Ascending aorta (tissue), 2 donors: ENCODE results near the gene ZNF714. TPM values are rescaled to one million over a fixed set of nuclear protein-coding genes. Genes with fewer than 3 reads are reported as not detected.
"Not testable (repeated sequence)": the region's sequence is repeated elsewhere in the genome, so short reads cannot be mapped to it uniquely, and the experiment has no call there.

Experiments used
- DNase-seq, 2 donors: peaks; one replicate each; pipeline ENCODE4 v3.0.0-alpha.2; 2019; ENCODE audit warnings: low spot score in 2 of 2
- H3K27ac ChIP-seq, 2 donors: fragments of 200-600 bp; sonication (generic); one replicate each; pipeline ENCODE4 v1.5.1; 2016 to 2017; ENCODE audit warnings: mild to moderate bottlenecking in 1 of 2
- H3K27me3 ChIP-seq: fragments of 200-600 bp; sonication (generic); one replicate; pipeline ENCODE4 v1.5.1; 2017
- H3K36me3 ChIP-seq, 2 donors: fragments of 200-600 bp; sonication (generic); one replicate each; pipeline ENCODE4 v1.5.1; 2016
- H3K4me1 ChIP-seq, 2 donors: fragments of 200-600 bp; sonication (generic); one replicate each; pipeline ENCODE4 v1.5.1; 2016 to 2017; ENCODE audit warnings: mild to moderate bottlenecking in 1 of 2
- H3K4me3 ChIP-seq, 2 donors: fragments of 200-600 bp; sonication (generic); one replicate each; pipeline ENCODE4 v1.5.1; 2016 to 2017; ENCODE audit warnings: mild to moderate bottlenecking in 1 of 2
- H3K9me3 ChIP-seq, 2 donors: fragments of 200-600 bp; sonication (generic); one replicate each; pipeline ENCODE4 v1.5.1; 2016
- CTCF ChIP-seq, 3 experiments: fragments of 200-600 bp in 2 of 3; fragments of 450-650 bp in 1 of 3; sonication (generic) in 2 of 3; IDR thresholded peaks; one replicate each; pipeline ENCODE4 v1.5.1; 2016 to 2019; ENCODE audit warnings: antibody characterized with exemption in 3 of 3, mild to moderate bottlenecking in 1 of 3, moderate library complexity in 1 of 3
- intact Hi-C: fragments of 100-400 bp; cut with DNase I; formaldehyde crosslinking; loops from one replicate; pipeline ENCODE4 v1.15.1; 2023
- total RNA-seq: library from RNA; depleted of rRNA; stranded (reverse); fragments of >200 nt; gene quantifications from one replicate; pipeline ENCODE4 v1.1.0, GENCODE V29; 2016

ZNF714 gene
- total RNA-seq, 1 donor from 2014 or later, result 10.6 TPM

GRCh38 chr19:21130097-21130775, 48.2 kb downstream of the ZNF714 start:
- no peaks in the 10 kb centered on the region for H3K9me3 ChIP-seq
- intact Hi-C loops, result no loop called here
- TF ChIP-seq CTCF (IDR thresholded peaks at IDR 0.05), result no peak
- DNase-seq, result no peak
- H3K36me3 ChIP-seq, result no peaks in the 10 kb centered on the region
- no peak overlapping the region for H3K27ac ChIP-seq
- no peaks in the 10 kb centered on the region for H3K27me3 ChIP-seq
- H3K4me1 ChIP-seq, result no peaks in the 10 kb centered on the region
- no peak overlapping the region for H3K4me3 ChIP-seq

GRCh38 chr19:21133633-21134032, 51.6 kb downstream of the ZNF714 start:
- Histone ChIP-seq H3K27me3 (no peaks in the 10 kb centered on the region), H3K9me3 (no peaks in the 10 kb centered on the region), H3K4me1 (no peaks in the 10 kb centered on the region), H3K27ac (no peak overlapping the region), H3K36me3 (no peaks in the 10 kb centered on the region), H3K4me3 (no peak overlapping the region)
- intact Hi-C loops, result no loop called here
- no peak for DNase-seq
- no peak for TF ChIP-seq CTCF (IDR thresholded peaks at IDR 0.05)

GRCh38 chr19:21134934-21135366, 52.9 kb downstream of the ZNF714 start:
- no peak overlapping the region for H3K4me3 ChIP-seq
- DNase-seq, result no peak
- no peaks in the 10 kb centered on the region for H3K9me3 ChIP-seq
- H3K27me3 ChIP-seq, result no peaks in the 10 kb centered on the region
- no peak overlapping the region for H3K27ac ChIP-seq
- H3K36me3 ChIP-seq, result no peaks in the 10 kb centered on the region
- no peaks in the 10 kb centered on the region for H3K4me1 ChIP-seq
- no peak for TF ChIP-seq CTCF (IDR thresholded peaks at IDR 0.05)
- intact Hi-C loops, result no loop called here

GRCh38 chr19:21135433-21135832, 53.4 kb downstream of the ZNF714 start:
- intact Hi-C loops, result no loop called here
- Histone ChIP-seq H3K9me3 (no peaks in the 10 kb centered on the region), H3K27me3 (no peaks in the 10 kb centered on the region), H3K4me1 (no peaks in the 10 kb centered on the region), H3K36me3 (no peaks in the 10 kb centered on the region), H3K4me3 (no peak overlapping the region), H3K27ac (no peak overlapping the region)
- DNase-seq, result no peak
- no peak for TF ChIP-seq CTCF (IDR thresholded peaks at IDR 0.05)

GRCh38 chr19:21138130-21138529, 56.1 kb downstream of the ZNF714 start:
- H3K4me3 ChIP-seq, result no peak overlapping the region
- H3K9me3 ChIP-seq, result no peaks in the 10 kb centered on the region
- intact Hi-C loops, result no loop called here
- no peaks in the 10 kb centered on the region for H3K27me3 ChIP-seq
- peaks cover 0 to 5% of the 10 kb centered on the region in 2 donors for H3K4me1 ChIP-seq
- no peak for DNase-seq
- no peaks in the 10 kb centered on the region for H3K36me3 ChIP-seq
- no peak overlapping the region for H3K27ac ChIP-seq
- TF ChIP-seq CTCF (IDR thresholded peaks at IDR 0.05), result no peak

- H3K27ac ChIP-seq, DNase-seq, H3K36me3 ChIP-seq, H3K9me3 ChIP-seq, H3K27me3 ChIP-seq, H3K4me3 ChIP-seq, H3K4me1 ChIP-seq: not testable (repeated sequence)
- intact Hi-C loops, result loop anchor here (2.0 to 10.0 kb wide), 7 partner anchors 120 to 974 kb away; partner anchors contain the start of genes ZNF429, ZNF430, ZNF486 and ZNF493
Measured at GRCh38 chr19:21141006-21141405, 59.0 kb downstream of the ZNF714 start.
